Measurements from ENCODE around the gene PPIF. TPM values are rescaled to one million over a fixed set of nuclear protein-coding genes. Genes with fewer than 3 reads are reported as not detected.

PPIF gene
- total and polyA plus RNA-seq, 4 donors, result 21.7 to 96.8 (median 39.9) TPM

DNA sequence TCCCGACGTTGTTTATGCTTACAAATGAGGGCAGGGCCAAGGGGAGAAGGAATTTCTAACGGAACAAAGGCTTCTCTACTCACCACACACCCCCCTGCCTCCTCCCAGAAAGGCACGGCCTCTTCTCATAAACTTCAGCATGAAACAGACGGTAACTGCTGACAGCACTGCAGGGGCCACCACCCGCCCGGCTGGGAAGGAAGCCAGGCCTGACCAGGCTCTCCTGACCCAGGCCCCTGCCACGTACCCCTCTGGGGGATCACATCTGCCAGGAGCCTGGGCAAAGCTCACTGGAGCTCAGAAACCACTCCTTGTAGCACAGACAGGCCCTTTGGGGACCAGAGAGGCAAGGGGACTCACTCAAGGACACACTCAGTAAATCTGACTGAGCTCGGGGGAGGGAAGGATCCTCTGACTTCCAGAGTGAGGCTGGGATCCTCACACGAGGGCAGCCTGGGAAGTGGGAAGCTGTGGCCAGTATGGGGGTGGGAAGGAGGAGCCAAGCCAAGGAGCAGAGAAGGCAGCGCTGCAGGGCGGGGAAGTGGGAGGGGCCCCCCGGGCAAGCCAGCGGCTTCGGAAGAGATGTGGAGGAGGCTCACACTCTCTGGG is 52.1 kb downstream of the PPIF start:
- Histone ChIP-seq H3K36me3 (ENCODE audit: control insufficient read depth in 4 of 4, insufficient read depth in 4 of 4, low read length in 4 of 4) (peaks cover 0 to 5% (median under 1%) of the 10 kb centered on the region in 4 donors), H3K27me3 (ENCODE audit: control insufficient read depth in 3 of 3, insufficient read depth in 3 of 3, low read length in 2 of 3) (no peaks in the 10 kb centered on the region), H3K9ac (ENCODE audit: insufficient read depth in 1 of 2, low read length in 2 of 2) (peak overlapping the region in 1 of 2 donors; percentile 66), H3K9me3 (ENCODE audit: control insufficient read depth in 4 of 4, insufficient read depth in 3 of 4, low read length in 3 of 4) (no peaks in the 10 kb centered on the region), H3K4me1 (ENCODE audit: control insufficient read depth in 5 of 5, insufficient read depth in 5 of 5, low read length in 5 of 5) (peaks cover 19 to 82% (median 61%) of the 10 kb centered on the region in 5 donors), H3K27ac (ENCODE audit: low read depth in 1 of 2, low read length in 1 of 2) (peak overlapping the region; percentile 81 to 84), H3K4me3 (no peak overlapping the region)
- TF ChIP-seq, protein P1, sequence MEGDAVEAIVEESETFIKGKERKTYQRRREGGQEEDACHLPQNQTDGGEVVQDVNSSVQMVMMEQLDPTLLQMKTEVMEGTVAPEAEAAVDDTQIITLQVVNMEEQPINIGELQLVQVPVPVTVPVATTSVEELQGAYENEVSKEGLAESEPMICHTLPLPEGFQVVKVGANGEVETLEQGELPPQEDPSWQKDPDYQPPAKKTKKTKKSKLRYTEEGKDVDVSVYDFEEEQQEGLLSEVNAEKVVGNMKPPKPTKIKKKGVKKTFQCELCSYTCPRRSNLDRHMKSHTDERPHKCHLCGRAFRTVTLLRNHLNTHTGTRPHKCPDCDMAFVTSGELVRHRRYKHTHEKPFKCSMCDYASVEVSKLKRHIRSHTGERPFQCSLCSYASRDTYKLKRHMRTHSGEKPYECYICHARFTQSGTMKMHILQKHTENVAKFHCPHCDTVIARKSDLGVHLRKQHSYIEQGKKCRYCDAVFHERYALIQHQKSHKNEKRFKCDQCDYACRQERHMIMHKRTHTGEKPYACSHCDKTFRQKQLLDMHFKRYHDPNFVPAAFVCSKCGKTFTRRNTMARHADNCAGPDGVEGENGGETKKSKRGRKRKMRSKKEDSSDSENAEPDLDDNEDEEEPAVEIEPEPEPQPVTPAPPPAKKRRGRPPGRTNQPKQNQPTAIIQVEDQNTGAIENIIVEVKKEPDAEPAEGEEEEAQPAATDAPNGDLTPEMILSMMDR (IDR thresholded peaks at IDR 0.05; ENCODE audit: control extremely low read depth, extremely low read depth), result no peak
- WGBS, 2 donors, result 26 to 39% methylated on average over 15 of the region's 15 CpGs
- ATAC-seq (ENCODE audit: insufficient read depth, low FRiP score) (peak; percentile 68), DNase-seq (peak; percentile 94 to 98 (median 98))

DNA sequence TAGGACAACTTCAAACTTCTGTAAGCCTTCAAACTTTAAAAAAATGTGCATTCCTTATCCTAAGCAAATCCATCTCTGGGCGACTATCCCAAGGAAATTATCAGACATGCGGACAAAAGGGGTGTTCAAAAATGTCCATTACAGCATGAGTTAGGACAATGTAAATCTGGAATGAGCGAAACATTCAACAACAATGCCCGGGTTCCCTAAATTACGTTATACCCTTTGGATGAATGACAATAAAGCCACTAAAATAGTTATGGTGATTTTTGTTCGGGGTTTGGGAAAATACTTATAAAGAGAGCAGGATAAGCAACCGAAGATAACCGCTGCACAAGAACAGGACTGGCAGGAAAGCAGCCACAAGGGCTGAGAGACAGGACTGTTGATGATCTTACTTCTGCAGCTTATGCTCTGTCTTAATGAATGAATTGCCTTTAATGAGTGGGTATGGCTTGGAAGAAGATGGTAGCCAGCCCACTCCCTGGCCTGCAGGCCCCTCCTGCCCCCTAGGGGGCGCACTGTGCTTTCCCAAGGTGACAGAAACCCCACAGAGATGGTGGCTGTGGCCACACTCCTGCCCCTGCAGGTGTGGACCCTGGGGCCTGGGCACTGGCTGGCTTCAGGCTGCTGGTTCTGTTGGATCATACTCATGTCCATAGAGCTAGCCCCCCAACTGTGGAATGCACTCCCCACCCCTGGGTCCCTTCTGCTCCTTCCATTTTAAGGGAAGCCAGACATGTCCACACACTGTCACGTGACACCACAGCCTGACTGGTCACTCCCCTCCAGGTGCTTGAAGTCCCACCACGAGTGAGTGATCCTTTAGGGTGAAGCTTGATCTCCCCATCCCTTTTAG is 53.1 kb downstream of the PPIF start:
- H3K36me3 ChIP-seq (ENCODE audit: control insufficient read depth in 4 of 4, insufficient read depth in 4 of 4, low read length in 4 of 4), result peaks cover 0 to 5% (median 0%) of the 10 kb centered on the region in 4 donors
- no peaks in the 10 kb centered on the region for H3K9me3 ChIP-seq (ENCODE audit: control insufficient read depth in 4 of 4, insufficient read depth in 3 of 4, low read length in 3 of 4)
- TF ChIP-seq, protein P1 (IDR thresholded peaks at IDR 0.05; ENCODE audit: control extremely low read depth, extremely low read depth), result peak; percentile 22
- H3K4me1 ChIP-seq (ENCODE audit: control insufficient read depth in 5 of 5, insufficient read depth in 5 of 5, low read length in 5 of 5), result peaks cover 29 to 92% (median 66%) of the 10 kb centered on the region in 5 donors
- no peak overlapping the region for H3K4me3 ChIP-seq
- H3K9ac ChIP-seq (ENCODE audit: insufficient read depth in 1 of 2, low read length in 2 of 2), result no peak overlapping the region
- ATAC-seq (ENCODE audit: insufficient read depth, low FRiP score) (no peak), DNase-seq (peak in 1 of 3 donors; percentile 41)
- peak overlapping the region in 1 of 2 donors; percentile 60 for H3K27ac ChIP-seq (ENCODE audit: low read depth in 1 of 2, low read length in 1 of 2)
- no peaks in the 10 kb centered on the region for H3K27me3 ChIP-seq (ENCODE audit: control insufficient read depth in 3 of 3, insufficient read depth in 3 of 3, low read length in 2 of 3)
- WGBS, 2 donors, result 74 to 82% methylated on average over 11 of the region's 11 CpGs

DNA sequence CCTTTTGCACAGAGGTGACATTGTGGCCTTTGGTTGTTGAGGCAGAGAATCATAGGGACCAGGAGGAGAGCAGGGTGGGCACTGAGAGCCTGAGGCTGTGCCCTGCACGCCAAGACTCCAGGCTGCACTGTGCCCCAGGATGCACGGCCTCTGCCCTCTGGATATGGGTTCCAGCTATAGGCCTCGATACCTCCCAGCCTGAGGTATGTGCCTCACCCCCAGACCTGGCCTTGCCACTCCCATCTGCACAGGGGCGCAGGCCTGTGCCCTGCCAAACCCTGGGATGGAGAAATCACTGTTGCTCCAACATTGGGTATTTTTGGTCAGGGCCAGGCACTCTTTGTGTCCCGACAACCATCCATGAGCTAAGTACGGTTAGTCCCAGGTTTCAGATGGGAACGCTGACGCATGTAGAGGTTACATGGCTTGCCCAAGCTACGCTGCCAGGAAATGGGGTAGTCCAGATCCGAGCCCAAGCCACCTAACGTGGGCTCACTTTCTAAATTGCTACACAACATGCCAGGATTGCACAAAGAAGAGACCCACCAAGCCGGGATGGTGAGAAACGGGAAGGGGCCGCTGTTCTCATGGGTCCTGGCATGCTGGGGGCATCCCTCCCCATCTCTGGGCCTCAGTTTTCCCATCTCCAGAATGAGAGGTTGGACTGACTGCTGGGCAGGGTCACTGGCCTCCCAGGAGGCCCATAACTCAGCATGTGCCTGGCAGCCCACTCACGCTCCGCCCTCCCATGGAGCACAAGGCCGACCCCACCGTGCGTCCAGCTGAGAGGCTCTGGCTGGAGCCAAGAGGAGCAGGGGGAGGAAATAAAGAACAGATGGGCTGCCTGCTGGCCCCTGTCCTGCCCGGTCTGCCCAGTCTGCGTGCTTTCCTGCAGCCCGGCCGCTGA is 54.0 kb downstream of the PPIF start:
- H3K4me3 ChIP-seq, result no peak overlapping the region
- TF ChIP-seq, protein P1 (IDR thresholded peaks at IDR 0.05; ENCODE audit: control extremely low read depth, extremely low read depth), result no peak

More for the DNA sequence above, 54.0 kb downstream of the PPIF start:
- peak; percentile 87 to 93 (median 89) for DNase-seq
- H3K27me3 ChIP-seq (ENCODE audit: control insufficient read depth in 3 of 3, insufficient read depth in 3 of 3, low read length in 2 of 3), result no peaks in the 10 kb centered on the region
- H3K9ac ChIP-seq (ENCODE audit: insufficient read depth in 1 of 2, low read length in 2 of 2), result no peak overlapping the region
- peaks cover 0 to 1% (median 0%) of the 10 kb centered on the region in 4 donors for H3K36me3 ChIP-seq (ENCODE audit: control insufficient read depth in 4 of 4, insufficient read depth in 4 of 4, low read length in 4 of 4)
- H3K27ac ChIP-seq (ENCODE audit: low read depth in 1 of 2, low read length in 1 of 2), result peak overlapping the region in 1 of 2 donors; percentile 77
- 69 to 72% methylated on average over 23 of the region's 23 CpGs for WGBS, 2 donors
- H3K4me1 ChIP-seq (ENCODE audit: control insufficient read depth in 5 of 5, insufficient read depth in 5 of 5, low read length in 5 of 5), result peaks cover 34 to 100% (median 75%) of the 10 kb centered on the region in 5 donors
- no peak for ATAC-seq (ENCODE audit: insufficient read depth, low FRiP score)
- no peaks in the 10 kb centered on the region for H3K9me3 ChIP-seq (ENCODE audit: control insufficient read depth in 4 of 4, insufficient read depth in 3 of 4, low read length in 3 of 4)

Measured in lung (tissue), 12 donors.